Colonic mucosa (tissue), 4 donors: ENCODE measurements around the gene BRCC3. TPM values are rescaled to one million over a fixed set of nuclear protein-coding genes. Genes with fewer than 3 reads are reported as not detected.
A peak's percentile ranks its signal among the peaks of the same experiment; 100 is the strongest.

ENCODE experiments used
- DNase-seq: peaks from one replicate; pipeline ENCODE4 v3.0.0-alpha.2; 2020
- H3K27ac ChIP-seq: fragments of 200-600 bp; one replicate; pipeline ENCODE4 v1.8.0; 2021
- H3K27me3 ChIP-seq: fragments of 200-600 bp; one replicate; pipeline ENCODE4 v1.8.0; 2021
- H3K36me3 ChIP-seq: fragments of 200-600 bp; one replicate; pipeline ENCODE4 v1.8.0; 2021
- H3K4me1 ChIP-seq: fragments of 200-600 bp; one replicate; pipeline ENCODE4 v1.8.0; 2021; ENCODE audit warnings: mild to moderate bottlenecking
- H3K4me3 ChIP-seq: fragments of 200-600 bp; one replicate; pipeline ENCODE4 v1.8.0; 2021
- H3K9ac ChIP-seq, 2 donors: one replicate each; pipeline ENCODE4 v1.7.0; 2013; ENCODE audit warnings: control low read depth in 2 of 2, low read depth in 2 of 2, low read length in 2 of 2
- H3K9me3 ChIP-seq: fragments of 200-600 bp; one replicate; pipeline ENCODE4 v1.8.0; 2021
- intact Hi-C: fragments of 100-400 bp; cut with DNase I; formaldehyde crosslinking; loops from one replicate; pipeline ENCODE4 v1.14.1; 2022
- total RNA-seq, 2 donors: library from RNA; stranded (reverse); fragmentation: NEBNext Ultra II Directional in 1 of 2; extraction: Animal tissue kit (Norgen Biotek cat#: 25700) in 1 of 2; gene quantifications; one replicate each; pipeline ENCODE4 v1.2.1, GENCODE V29; 2021
- TF ChIP-seq, protein P1 (sequence below): fragments of 200-600 bp; IDR thresholded peaks from one replicate; pipeline ENCODE4 v1.8.0; 2022; ENCODE audit warnings: antibody characterized with exemption, mild to moderate bottlenecking
- donor health status: healthy.
- donor health status: DM: no; HTN: no; CAD: no.
- donor health status: DM: no; HTN: no; CAD: no.

The BRCC3 gene
- total RNA-seq: 10 to 100 TPM; 45.6 to 45.9 TPM

DNA sequence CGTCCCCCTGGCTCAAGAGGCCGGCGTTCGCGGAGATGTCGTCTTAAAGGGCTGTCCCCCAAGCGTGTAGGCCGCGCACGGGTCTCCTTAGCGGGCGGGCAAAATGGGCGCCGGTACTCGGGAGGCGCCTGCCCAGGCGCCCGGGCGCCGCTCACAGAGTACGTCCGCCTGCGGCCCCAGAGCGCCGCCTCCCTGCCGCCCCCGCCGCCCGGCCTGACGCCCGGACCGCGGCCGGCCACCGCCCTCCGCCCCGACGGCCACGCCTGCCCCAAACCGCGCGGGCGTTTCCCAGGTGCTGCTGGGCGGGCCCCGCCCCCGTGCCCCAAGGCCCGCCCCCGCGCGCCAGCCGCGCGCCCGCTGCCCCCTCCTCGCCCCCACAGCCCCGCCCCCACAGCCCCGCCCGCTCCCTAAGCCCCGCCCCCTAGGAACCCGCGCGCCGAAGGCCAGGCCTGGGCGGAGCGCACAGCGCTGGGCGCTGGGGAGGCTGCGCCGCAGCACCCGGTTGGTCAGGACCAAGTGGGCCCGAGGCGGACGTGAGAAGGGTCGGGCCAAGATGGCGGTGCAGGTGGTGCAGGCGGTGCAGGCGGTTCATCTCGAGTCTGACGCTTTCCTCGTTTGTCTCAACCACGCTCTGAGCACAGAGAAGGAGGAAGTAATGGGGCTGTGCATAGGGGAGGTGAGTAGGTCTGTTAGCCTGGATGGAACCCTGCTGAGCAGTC is at the start of gene BRCC3, which contains the start of the genes CMC4 and MTCP1:
Gene BRCC3, plus strand, starts transcription at position 534 of the 719 bp plus-strand sequence. Its CDS starts 20 bp downstream, at position 554.
Gene CMC4, minus strand, starts transcription at position 162 of the 719 bp plus-strand sequence. CDS start 7,113 bp downstream, outside the sequence.
Gene MTCP1, minus strand, starts transcription at position 162 of the 719 bp plus-strand sequence. CDS start 5,126 bp downstream, outside the sequence.
- DNase-seq: peak; percentile 83
- Histone ChIP-seq H3K9ac (peak within 1 kb of the TSS; percentile 75 to 84), H3K4me1 (no peaks in the 10 kb centered on the region), H3K27me3 (no peaks in the 10 kb centered on the region), H3K36me3 (no peaks in the 10 kb centered on the region), H3K9me3 (no peaks in the 10 kb centered on the region), H3K27ac (peak within 1 kb of the TSS; percentile 78), H3K4me3 (peak within 1 kb of the TSS; percentile 53)
- intact Hi-C loops: no loop called here
- TF ChIP-seq, protein P1, sequence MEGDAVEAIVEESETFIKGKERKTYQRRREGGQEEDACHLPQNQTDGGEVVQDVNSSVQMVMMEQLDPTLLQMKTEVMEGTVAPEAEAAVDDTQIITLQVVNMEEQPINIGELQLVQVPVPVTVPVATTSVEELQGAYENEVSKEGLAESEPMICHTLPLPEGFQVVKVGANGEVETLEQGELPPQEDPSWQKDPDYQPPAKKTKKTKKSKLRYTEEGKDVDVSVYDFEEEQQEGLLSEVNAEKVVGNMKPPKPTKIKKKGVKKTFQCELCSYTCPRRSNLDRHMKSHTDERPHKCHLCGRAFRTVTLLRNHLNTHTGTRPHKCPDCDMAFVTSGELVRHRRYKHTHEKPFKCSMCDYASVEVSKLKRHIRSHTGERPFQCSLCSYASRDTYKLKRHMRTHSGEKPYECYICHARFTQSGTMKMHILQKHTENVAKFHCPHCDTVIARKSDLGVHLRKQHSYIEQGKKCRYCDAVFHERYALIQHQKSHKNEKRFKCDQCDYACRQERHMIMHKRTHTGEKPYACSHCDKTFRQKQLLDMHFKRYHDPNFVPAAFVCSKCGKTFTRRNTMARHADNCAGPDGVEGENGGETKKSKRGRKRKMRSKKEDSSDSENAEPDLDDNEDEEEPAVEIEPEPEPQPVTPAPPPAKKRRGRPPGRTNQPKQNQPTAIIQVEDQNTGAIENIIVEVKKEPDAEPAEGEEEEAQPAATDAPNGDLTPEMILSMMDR: no peak

DNA sequence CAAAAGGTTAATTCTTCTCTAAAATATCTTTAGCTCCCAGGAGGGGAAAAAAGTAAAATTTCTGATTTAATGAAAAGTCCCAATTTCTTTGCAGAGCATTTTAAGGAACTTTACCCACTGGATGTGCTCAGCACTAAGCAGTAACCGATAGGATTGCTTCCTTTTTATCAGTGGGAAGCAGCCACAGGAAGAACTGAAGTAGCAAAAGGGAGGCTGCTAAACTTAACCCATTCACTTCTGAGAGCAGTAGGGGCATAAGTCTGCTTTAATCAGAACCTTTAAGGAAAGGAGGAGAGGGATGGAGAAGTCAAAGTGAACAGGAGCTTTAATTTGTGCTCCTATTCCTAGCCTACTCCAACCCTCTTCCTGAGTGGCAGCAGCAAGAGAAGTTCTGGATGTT is 48.7 kb upstream of the BRCC3 start, which contains the start of gene F8:
Gene F8, minus strand, starts transcription at position 139 of the 400 bp plus-strand sequence. CDS start 171 bp downstream, outside the sequence.
- Histone ChIP-seq H3K36me3 (no peaks in the 10 kb centered on the region), H3K9ac (no peak within 1 kb of the TSS), H3K27ac (no peak within 1 kb of the TSS), H3K27me3 (no peaks in the 10 kb centered on the region), H3K9me3 (no peaks in the 10 kb centered on the region), H3K4me3 (no peak within 1 kb of the TSS), H3K4me1 (no peaks in the 10 kb centered on the region)
- TF ChIP-seq, protein P1: no peak
- intact Hi-C loops: no loop called here
- no peak for DNase-seq

DNA sequence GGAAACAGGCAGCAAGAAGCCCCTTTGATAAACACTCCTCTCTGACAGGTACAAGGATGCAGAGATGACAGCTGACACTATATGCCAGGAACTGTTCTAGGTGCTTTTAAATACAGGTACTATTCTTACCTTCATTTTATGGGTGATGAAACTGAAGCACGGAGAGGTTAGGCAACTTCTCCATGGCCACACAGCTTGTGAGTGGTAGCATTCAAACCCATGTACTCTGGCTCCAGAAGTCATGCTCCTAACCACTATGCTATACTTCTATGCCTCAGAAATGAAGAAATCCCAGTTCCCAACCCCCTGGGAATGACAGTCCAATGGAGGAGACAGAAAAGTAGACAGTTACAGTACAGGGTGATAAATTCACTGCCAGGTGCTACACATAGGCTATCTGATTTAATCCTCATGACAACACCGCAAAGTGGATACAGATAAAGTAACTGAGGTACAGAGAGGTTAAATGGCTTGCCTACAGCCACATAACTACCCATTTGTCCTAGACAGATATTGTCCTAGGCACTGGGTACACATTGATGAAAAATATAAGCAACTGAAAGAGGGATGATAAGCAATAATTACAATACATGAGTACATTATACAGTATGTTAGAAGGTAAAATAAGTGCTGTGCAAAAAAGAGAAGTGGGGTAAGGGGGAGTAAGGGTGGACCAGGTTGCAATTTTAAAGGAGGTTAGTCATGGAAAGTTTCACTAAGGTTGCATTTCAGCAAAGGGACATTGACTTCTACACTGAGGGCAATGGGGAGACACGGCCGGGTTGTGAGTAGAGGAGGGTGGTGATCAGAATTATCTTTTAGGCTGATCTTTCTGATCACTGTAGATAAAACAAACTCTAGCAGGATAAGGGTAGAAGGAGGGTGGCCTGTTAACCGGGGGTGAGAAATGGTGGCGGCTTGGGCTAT is 47.1 kb upstream of the BRCC3 start:
- H3K9me3 ChIP-seq: no peaks in the 10 kb centered on the region
- H3K4me3 ChIP-seq: no peak overlapping the region
- TF ChIP-seq, protein P1: no peak
- H3K27ac ChIP-seq: no peak overlapping the region
- H3K27me3 ChIP-seq: no peaks in the 10 kb centered on the region
- peaks cover 4% of the 10 kb centered on the region for H3K4me1 ChIP-seq
- no peaks in the 10 kb centered on the region for H3K36me3 ChIP-seq
- H3K9ac ChIP-seq: no peak overlapping the region
- intact Hi-C loops: no loop called here
- no peak for DNase-seq

DNA sequence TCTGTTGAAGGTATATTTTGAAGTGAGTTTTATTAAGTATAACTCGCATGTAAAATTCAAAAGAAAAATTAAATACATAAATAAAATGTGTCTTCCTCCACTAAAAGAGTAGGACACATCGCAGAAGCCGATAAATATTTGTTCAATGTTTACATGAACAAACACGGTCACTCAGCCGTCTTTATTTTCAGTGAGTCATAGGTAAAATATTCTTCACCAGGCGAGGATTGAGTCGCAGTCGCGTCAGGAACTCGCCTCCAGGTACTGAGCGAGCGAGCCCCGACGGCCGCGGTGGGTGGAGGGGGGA is 44.9 kb upstream of the BRCC3 start:
- Histone ChIP-seq H3K4me3 (peak overlapping the region; percentile 43), H3K9ac (no peak overlapping the region), H3K27ac (peak overlapping the region; percentile 96), H3K36me3 (no peaks in the 10 kb centered on the region), H3K9me3 (no peaks in the 10 kb centered on the region), H3K27me3 (no peaks in the 10 kb centered on the region), H3K4me1 (peaks cover 4% of the 10 kb centered on the region)
- TF ChIP-seq, protein P1: no peak
- no peak for DNase-seq
- intact Hi-C loops: no loop called here

DNA sequence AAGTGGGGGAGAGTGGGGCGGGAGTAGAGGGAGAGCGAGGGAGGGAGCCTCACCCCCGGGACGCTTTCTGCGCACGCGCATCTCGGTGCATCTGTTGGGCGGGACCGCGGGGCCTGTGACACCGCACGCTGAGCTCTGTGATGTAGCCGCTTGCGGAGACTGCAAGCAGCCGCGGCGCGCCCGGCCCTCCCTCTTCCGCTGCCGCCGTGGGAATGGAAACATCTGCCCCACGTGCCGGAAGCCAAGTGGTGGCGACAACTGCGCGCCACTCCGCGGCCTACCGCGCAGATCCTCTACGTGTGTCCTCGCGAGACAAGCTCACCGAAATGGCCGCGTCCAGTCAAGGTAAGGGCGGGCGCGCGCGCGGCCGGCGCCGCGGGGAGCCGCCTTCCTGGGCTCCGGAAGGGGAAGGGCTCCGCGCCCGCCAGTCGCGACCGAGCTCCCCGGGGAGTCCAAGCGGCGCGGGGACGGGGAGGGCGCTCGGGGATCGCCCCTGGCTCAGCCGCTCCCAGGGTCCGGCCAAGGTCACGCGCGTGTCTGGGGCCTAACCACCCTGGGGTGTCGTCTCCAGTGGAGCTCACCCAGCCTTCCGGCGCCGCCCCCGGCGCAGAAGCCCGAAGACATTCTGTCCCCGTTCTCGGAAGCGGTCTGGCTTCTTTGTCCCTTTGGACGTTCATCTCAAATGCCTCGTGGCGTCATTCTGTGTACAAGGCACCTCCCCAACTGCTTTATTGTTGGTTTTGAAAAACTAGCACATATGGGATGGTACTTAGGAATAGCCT is 44.4 kb upstream of the BRCC3 start, which contains the start of gene FUNDC2:
Gene FUNDC2, plus strand, starts transcription at position 118 of the 782 bp plus-strand sequence. Its CDS starts 95 bp downstream, at position 213.
- Histone ChIP-seq H3K9ac (peak within 1 kb of the TSS; percentile 65 to 83), H3K27ac (peak within 1 kb of the TSS; percentile 96), H3K4me3 (peak within 1 kb of the TSS; percentile 43), H3K36me3 (no peaks in the 10 kb centered on the region), H3K27me3 (no peaks in the 10 kb centered on the region), H3K4me1 (peaks cover 4% of the 10 kb centered on the region), H3K9me3 (no peaks in the 10 kb centered on the region)
- DNase-seq: peak; percentile 92
- TF ChIP-seq, protein P1: no peak
- intact Hi-C loops: no loop called here
